HepG2 (cell line): Measurements from ENCODE around the gene GADD45A. TPM values are rescaled to one million over a fixed set of nuclear protein-coding genes. Genes with fewer than 3 reads are reported as not detected.
A peak's percentile ranks its signal among the peaks of the same experiment; 100 is the strongest.

ENCODE experiments used
- ARHGAP35 ChIP-seq: sonication (generic); formaldehyde crosslinking; IDR thresholded peaks from 2 replicates; pipeline ENCODE4 v1.9.0; 2022; ENCODE audit warnings: mild to moderate bottlenecking, inconsistent platforms, moderate library complexity, missing genetic modification reagents, borderline replicate concordance
- EHMT2 ChIP-seq: fragments of 200-600 bp; sonication (generic); IDR thresholded peaks from 2 replicates; pipeline ENCODE4 v1.7.0; 2017; ENCODE audit warnings: antibody characterized with exemption, low read depth, low read length, borderline replicate concordance
- FOSL2 ChIP-seq: sonication (generic); formaldehyde crosslinking; IDR thresholded peaks from 2 replicates; pipeline ENCODE4 v1.4.0; 2020; ENCODE audit warnings: missing genetic modification reagents
- KLF13 ChIP-seq: sonication (generic); formaldehyde crosslinking; IDR thresholded peaks from 2 replicates; pipeline ENCODE4 v1.4.0; 2020; ENCODE audit warnings: mild to moderate bottlenecking, missing genetic modification reagents
- MLLT10 ChIP-seq: sonication (generic); formaldehyde crosslinking; IDR thresholded peaks from 2 replicates; pipeline ENCODE4 v1.4.0; 2020; ENCODE audit warnings: missing genetic modification reagents
- NR2F2 ChIP-seq: IDR thresholded peaks from 2 replicates; pipeline ENCODE4 v1.6.1; 2012; ENCODE audit warnings: low read depth, inconsistent platforms, borderline replicate concordance
- PHF5A ChIP-seq: IDR thresholded peaks from one replicate; pipeline ENCODE4 v1.6.1; 2018; ENCODE audit warnings: low read depth, missing genetic modification reagents; ENCODE audit not compliant: unreplicated experiment
- PITX1 ChIP-seq: sonication (generic); formaldehyde crosslinking; IDR thresholded peaks from 2 replicates; pipeline ENCODE4 v1.5.1; 2020; ENCODE audit warnings: mild to moderate bottlenecking, missing genetic modification reagents
- PRPF4 ChIP-seq: fragments of 200-400 bp; formaldehyde crosslinking; IDR thresholded peaks from 2 replicates; pipeline ENCODE4 v1.6.1; 2016; ENCODE audit warnings: low read length, low read depth; ENCODE audit not compliant: poor library complexity, severe bottlenecking
- U2AF1 ChIP-seq: fragments of 200-400 bp; formaldehyde crosslinking; optimal IDR thresholded peaks from 2 replicates; pipeline ENCODE3; 2017; ENCODE audit warnings: mild to moderate bottlenecking, low read depth, low read length
- ZBTB21 ChIP-seq: sonication (generic); formaldehyde crosslinking; IDR thresholded peaks from 2 replicates; pipeline ENCODE4 v1.4.0; 2020; ENCODE audit warnings: missing genetic modification reagents
- ZBTB49 ChIP-seq: sonication (generic); formaldehyde crosslinking; IDR thresholded peaks from 2 replicates; pipeline ENCODE4 v1.4.0; 2020; ENCODE audit warnings: missing genetic modification reagents, borderline replicate concordance
- ZFP37 ChIP-seq: sonication (generic); formaldehyde crosslinking; IDR thresholded peaks from 2 replicates; pipeline ENCODE4 v1.4.0; 2020; ENCODE audit warnings: missing genetic modification reagents, borderline replicate concordance
- ZNF121 ChIP-seq: sonication (generic); formaldehyde crosslinking; IDR thresholded peaks from 2 replicates; pipeline ENCODE4 v1.5.0; 2020; ENCODE audit warnings: mild to moderate bottlenecking, missing genetic modification reagents
- ZNF275 ChIP-seq: sonication (generic); formaldehyde crosslinking; IDR thresholded peaks from 2 replicates; pipeline ENCODE4 v1.8.0; 2022; ENCODE audit warnings: missing genetic modification reagents, mild to moderate bottlenecking, inconsistent platforms, borderline replicate concordance
- ZNF878 ChIP-seq: sonication (generic); formaldehyde crosslinking; IDR thresholded peaks from 2 replicates; pipeline ENCODE4 v1.8.1; 2023; ENCODE audit warnings: mild to moderate bottlenecking, missing genetic modification reagents, moderate library complexity
- polyA plus RNA-seq, 8 experiments: library from polyadenylated mRNA; depleted of rRNA in 3 of 8; stranded (reverse) in 7 of 8; unstranded in 1 of 8; fragments of >200 nt; fragmentation: Illumina TruSeq in 4 of 8; extraction: Trizol in 4 of 8; gene quantifications; 2 replicates each; pipeline versions ENCODE4 v1.2.1 to v1.2.3, GENCODE V29; 2011 to 2016; ENCODE audit warnings: low read depth in 4 of 8, missing spikeins in 1 of 8, mixed read lengths in 1 of 8; ENCODE audit not compliant: insufficient read depth in 1 of 8
- total RNA-seq, 5 experiments: library from RNA; depleted of rRNA; stranded (reverse); fragments of >200 nt; fragmentation: Illumina TruSeq; extraction: Trizol; gene quantifications; 2 replicates each; pipeline ENCODE4 v1.2.3, GENCODE V29; 2016; ENCODE audit warnings: low read depth in 1 of 5
- TF ChIP-seq, protein P1 (sequence below): sonication (generic); formaldehyde crosslinking; IDR thresholded peaks from 2 replicates; pipeline ENCODE4 v1.9.0; 2021; ENCODE audit warnings: missing genetic modification reagents, mild to moderate bottlenecking, borderline replicate concordance
- TF ChIP-seq, protein P2 (sequence below): sonication (generic); formaldehyde crosslinking; IDR thresholded peaks from 2 replicates; pipeline ENCODE4 v1.4.0; 2020; ENCODE audit warnings: mild to moderate bottlenecking, missing genetic modification reagents
- TF ChIP-seq, protein P3 (sequence below): sonication (generic); formaldehyde crosslinking; IDR thresholded peaks from 2 replicates; pipeline ENCODE4 v1.5.0; 2020; ENCODE audit warnings: missing genetic modification reagents
- TF ChIP-seq, protein P4 (sequence below): IDR thresholded peaks from 2 replicates; pipeline ENCODE4 v1.6.1; 2016; ENCODE audit warnings: control low read depth
- TF ChIP-seq, protein P5 (sequence below): sonication (generic); formaldehyde crosslinking; IDR thresholded peaks from 2 replicates; pipeline ENCODE4 v1.5.0; 2020; ENCODE audit warnings: mild to moderate bottlenecking, missing genetic modification reagents

Gene GADD45A
- total and polyA plus RNA-seq, 2 of the 13 experiments (the other 11 are each of a cell fraction or from before 2014, with no cell fraction given) = 33.2 to 46.2 TPM

DNA sequence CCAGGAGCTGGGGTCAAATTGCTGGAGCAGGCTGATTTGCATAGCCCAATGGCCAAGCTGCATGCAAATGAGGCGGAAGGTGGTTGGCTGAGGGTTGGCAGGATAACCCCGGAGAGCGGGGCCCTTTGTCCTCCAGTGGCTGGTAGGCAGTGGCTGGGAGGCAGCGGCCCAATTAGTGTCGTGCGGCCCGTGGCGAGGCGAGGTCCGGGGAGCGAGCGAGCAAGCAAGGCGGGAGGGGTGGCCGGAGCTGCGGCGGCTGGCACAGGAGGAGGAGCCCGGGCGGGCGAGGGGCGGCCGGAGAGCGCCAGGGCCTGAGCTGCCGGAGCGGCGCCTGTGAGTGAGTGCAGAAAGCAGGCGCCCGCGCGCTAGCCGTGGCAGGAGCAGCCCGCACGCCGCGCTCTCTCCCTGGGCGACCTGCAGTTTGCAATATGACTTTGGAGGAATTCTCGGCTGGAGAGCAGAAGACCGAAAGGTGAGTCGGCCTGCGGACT is at the start of gene GADD45A (continued):
- TF ChIP-seq ZNF275 (CRISPR knock-in tag) = 0 out of 2 replicates have a peak, but pooled peaks have one; percentile 36
- TF ChIP-seq, protein P1, sequence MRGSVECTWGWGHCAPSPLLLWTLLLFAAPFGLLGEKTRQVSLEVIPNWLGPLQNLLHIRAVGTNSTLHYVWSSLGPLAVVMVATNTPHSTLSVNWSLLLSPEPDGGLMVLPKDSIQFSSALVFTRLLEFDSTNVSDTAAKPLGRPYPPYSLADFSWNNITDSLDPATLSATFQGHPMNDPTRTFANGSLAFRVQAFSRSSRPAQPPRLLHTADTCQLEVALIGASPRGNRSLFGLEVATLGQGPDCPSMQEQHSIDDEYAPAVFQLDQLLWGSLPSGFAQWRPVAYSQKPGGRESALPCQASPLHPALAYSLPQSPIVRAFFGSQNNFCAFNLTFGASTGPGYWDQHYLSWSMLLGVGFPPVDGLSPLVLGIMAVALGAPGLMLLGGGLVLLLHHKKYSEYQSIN (CRISPR knock-in tag) = no peak
- TF ChIP-seq ZBTB49 = peak; percentile 76; the same call in 1 of the 2 replicates
- TF ChIP-seq EHMT2 = no peak
- TF ChIP-seq NR2F2 = no peak
- peak; percentile 61; the same call in 1 of the 2 replicates for TF ChIP-seq MLLT10 (CRISPR knock-in tag)
- TF ChIP-seq, protein P2, sequence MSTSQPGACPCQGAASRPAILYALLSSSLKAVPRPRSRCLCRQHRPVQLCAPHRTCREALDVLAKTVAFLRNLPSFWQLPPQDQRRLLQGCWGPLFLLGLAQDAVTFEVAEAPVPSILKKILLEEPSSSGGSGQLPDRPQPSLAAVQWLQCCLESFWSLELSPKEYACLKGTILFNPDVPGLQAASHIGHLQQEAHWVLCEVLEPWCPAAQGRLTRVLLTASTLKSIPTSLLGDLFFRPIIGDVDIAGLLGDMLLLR (CRISPR knock-in tag) = no peak
- no peak for TF ChIP-seq U2AF1
- TF ChIP-seq, protein P3, sequence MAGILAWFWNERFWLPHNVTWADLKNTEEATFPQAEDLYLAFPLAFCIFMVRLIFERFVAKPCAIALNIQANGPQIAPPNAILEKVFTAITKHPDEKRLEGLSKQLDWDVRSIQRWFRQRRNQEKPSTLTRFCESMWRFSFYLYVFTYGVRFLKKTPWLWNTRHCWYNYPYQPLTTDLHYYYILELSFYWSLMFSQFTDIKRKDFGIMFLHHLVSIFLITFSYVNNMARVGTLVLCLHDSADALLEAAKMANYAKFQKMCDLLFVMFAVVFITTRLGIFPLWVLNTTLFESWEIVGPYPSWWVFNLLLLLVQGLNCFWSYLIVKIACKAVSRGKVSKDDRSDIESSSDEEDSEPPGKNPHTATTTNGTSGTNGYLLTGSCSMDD = no peak
- TF ChIP-seq PITX1 (CRISPR knock-in tag) = no peak
- no peak for TF ChIP-seq KLF13 (CRISPR knock-in tag)
- peak; percentile 58 for TF ChIP-seq FOSL2 (CRISPR knock-in tag)
- TF ChIP-seq ZNF121 (CRISPR knock-in tag) = peak; percentile 75; the same call in 1 of the 2 replicates
- peak; percentile 67; the same call in 1 of the 2 replicates for TF ChIP-seq ARHGAP35 (CRISPR knock-in tag)
- TF ChIP-seq, protein P4, sequence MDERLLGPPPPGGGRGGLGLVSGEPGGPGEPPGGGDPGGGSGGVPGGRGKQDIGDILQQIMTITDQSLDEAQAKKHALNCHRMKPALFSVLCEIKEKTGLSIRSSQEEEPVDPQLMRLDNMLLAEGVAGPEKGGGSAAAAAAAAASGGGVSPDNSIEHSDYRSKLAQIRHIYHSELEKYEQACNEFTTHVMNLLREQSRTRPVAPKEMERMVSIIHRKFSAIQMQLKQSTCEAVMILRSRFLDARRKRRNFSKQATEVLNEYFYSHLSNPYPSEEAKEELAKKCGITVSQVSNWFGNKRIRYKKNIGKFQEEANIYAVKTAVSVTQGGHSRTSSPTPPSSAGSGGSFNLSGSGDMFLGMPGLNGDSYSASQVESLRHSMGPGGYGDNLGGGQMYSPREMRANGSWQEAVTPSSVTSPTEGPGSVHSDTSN (CRISPR knock-in tag) = no peak
- TF ChIP-seq ZNF878 (CRISPR knock-in tag) = no peak; the same call in 1 of the 2 replicates
- TF ChIP-seq, protein P5, sequence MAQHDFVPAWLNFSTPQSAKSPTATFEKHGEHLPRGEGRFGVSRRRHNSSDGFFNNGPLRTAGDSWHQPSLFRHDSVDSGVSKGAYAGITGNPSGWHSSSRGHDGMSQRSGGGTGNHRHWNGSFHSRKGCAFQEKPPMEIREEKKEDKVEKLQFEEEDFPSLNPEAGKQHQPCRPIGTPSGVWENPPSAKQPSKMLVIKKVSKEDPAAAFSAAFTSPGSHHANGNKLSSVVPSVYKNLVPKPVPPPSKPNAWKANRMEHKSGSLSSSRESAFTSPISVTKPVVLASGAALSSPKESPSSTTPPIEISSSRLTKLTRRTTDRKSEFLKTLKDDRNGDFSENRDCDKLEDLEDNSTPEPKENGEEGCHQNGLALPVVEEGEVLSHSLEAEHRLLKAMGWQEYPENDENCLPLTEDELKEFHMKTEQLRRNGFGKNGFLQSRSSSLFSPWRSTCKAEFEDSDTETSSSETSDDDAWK = no peak
- TF ChIP-seq PRPF4 = no peak
- TF ChIP-seq PHF5A (CRISPR knock-in tag) = no peak
- no peak for TF ChIP-seq ZFP37 (CRISPR knock-in tag)
- no peak for TF ChIP-seq ZBTB21 (CRISPR knock-in tag)
